Panc1 (cell line): Measurements from ENCODE around the gene SLC29A1.
"Not testable (repeated sequence)": the region's sequence is repeated elsewhere in the genome, so short reads cannot be mapped to it uniquely, and the experiment has no call there.

Experiments used
- CTCF ChIP-seq: fragments of 450-650 bp; IDR thresholded peaks from 2 replicates; pipeline ENCODE4 v1.5.1; 2017; ENCODE audit warnings: mild to moderate bottlenecking
- POLR2AphosphoS5 ChIP-seq: IDR thresholded peaks from 2 replicates; pipeline ENCODE4 v1.6.1; 2012; ENCODE audit warnings: mild to moderate bottlenecking, low read depth, low read length, moderate library complexity
- SIN3A ChIP-seq: IDR thresholded peaks from 2 replicates; pipeline ENCODE4 v1.6.1; 2012; ENCODE audit warnings: low read depth, mild to moderate bottlenecking, low read length, moderate library complexity, borderline replicate concordance; ENCODE audit not compliant: insufficient read depth
- TCF7L2 ChIP-seq: IDR thresholded peaks from 2 replicates; pipeline ENCODE4 v1.6.1; 2011; ENCODE audit warnings: mild to moderate bottlenecking, low read depth, low read length, inconsistent platforms
- TF ChIP-seq, protein P1 (sequence below), 2 experiments: IDR thresholded peaks; 2 replicates each; pipeline ENCODE4 v1.6.1; 2011 to 2012; ENCODE audit warnings: low read depth in 2 of 2, control low read depth in 1 of 2, low read length in 1 of 2, mild to moderate bottlenecking in 1 of 2, moderate library complexity in 1 of 2; ENCODE audit not compliant: insufficient read depth in 1 of 2

GRCh38 chr6:44181784-44182183, 41.6 kb upstream of the SLC29A1 start:
- not testable (repeated sequence) for TF ChIP-seq CTCF, TCF7L2, POLR2AphosphoS5, SIN3A
- TF ChIP-seq, protein P1, sequence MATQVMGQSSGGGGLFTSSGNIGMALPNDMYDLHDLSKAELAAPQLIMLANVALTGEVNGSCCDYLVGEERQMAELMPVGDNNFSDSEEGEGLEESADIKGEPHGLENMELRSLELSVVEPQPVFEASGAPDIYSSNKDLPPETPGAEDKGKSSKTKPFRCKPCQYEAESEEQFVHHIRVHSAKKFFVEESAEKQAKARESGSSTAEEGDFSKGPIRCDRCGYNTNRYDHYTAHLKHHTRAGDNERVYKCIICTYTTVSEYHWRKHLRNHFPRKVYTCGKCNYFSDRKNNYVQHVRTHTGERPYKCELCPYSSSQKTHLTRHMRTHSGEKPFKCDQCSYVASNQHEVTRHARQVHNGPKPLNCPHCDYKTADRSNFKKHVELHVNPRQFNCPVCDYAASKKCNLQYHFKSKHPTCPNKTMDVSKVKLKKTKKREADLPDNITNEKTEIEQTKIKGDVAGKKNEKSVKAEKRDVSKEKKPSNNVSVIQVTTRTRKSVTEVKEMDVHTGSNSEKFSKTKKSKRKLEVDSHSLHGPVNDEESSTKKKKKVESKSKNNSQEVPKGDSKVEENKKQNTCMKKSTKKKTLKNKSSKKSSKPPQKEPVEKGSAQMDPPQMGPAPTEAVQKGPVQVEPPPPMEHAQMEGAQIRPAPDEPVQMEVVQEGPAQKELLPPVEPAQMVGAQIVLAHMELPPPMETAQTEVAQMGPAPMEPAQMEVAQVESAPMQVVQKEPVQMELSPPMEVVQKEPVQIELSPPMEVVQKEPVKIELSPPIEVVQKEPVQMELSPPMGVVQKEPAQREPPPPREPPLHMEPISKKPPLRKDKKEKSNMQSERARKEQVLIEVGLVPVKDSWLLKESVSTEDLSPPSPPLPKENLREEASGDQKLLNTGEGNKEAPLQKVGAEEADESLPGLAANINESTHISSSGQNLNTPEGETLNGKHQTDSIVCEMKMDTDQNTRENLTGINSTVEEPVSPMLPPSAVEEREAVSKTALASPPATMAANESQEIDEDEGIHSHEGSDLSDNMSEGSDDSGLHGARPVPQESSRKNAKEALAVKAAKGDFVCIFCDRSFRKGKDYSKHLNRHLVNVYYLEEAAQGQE (IDR thresholded peaks at IDR 0.05; ENCODE audit: insufficient read depth in 1 of 2, low read depth in 2 of 2, low read length in 1 of 2), result not testable (repeated sequence)
